Endothelial cell (in vitro differentiated cells): Measurements from ENCODE around the gene ZNF792. TPM values are rescaled to one million over a fixed set of nuclear protein-coding genes. Genes with fewer than 3 reads are reported as not detected.
A peak's percentile ranks its signal among the peaks of the same experiment; 100 is the strongest.

Experiments
- DNase-seq: peaks from one replicate; pipeline ENCODE4 v3.0.0; 2021; ENCODE audit warnings: low spot score
- H3K27ac Mint-ChIP-seq: one replicate; pipeline ENCODE4 v1.8.0; 2021; ENCODE audit warnings: mixed read lengths, inconsistent platforms; ENCODE audit not compliant: unreplicated experiment
- H3K27me3 Mint-ChIP-seq: one replicate; pipeline ENCODE4 v1.8.0; 2021; ENCODE audit warnings: mild to moderate bottlenecking, moderate library complexity, mixed read lengths, inconsistent platforms; ENCODE audit not compliant: unreplicated experiment
- H3K36me3 Mint-ChIP-seq: one replicate; pipeline ENCODE4 v1.8.0; 2021; ENCODE audit warnings: mild to moderate bottlenecking, low read depth, mixed read lengths, inconsistent platforms; ENCODE audit not compliant: unreplicated experiment
- H3K4me1 Mint-ChIP-seq: one replicate; pipeline ENCODE4 v1.8.0; 2021; ENCODE audit warnings: mild to moderate bottlenecking, mixed read lengths, inconsistent platforms; ENCODE audit not compliant: unreplicated experiment
- H3K4me3 Mint-ChIP-seq: one replicate; pipeline ENCODE4 v1.8.0; 2021; ENCODE audit warnings: mild to moderate bottlenecking, mixed read lengths, inconsistent platforms; ENCODE audit not compliant: unreplicated experiment
- H3K9me3 Mint-ChIP-seq: one replicate; pipeline ENCODE4 v1.8.0; 2021; ENCODE audit warnings: mixed read lengths, inconsistent platforms; ENCODE audit not compliant: unreplicated experiment
- CTCF ChIP-seq: fragments of 200-600 bp; sonication (generic); IDR thresholded peaks from one replicate; pipeline ENCODE4 v1.5.0; 2021; ENCODE audit warnings: antibody characterized with exemption; ENCODE audit not compliant: unreplicated experiment
- total RNA-seq: library from RNA; stranded (reverse); fragmentation: NEBNext Ultra II Directional; extraction: Animal tissue kit (Norgen Biotek cat#: 25700); gene quantifications from one replicate; pipeline ENCODE4 v1.2.1, GENCODE V29; 2021; ENCODE audit not compliant: unreplicated experiment

ZNF792 gene
- total RNA-seq, 1 donor from 2014 or later = 68.6 TPM

- H3K27me3 Mint-ChIP-seq = peaks cover 1% of the 10 kb centered on the region
- no peak for DNase-seq
- H3K4me3 Mint-ChIP-seq = no peak overlapping the region
- no peaks in the 10 kb centered on the region for H3K9me3 Mint-ChIP-seq
- H3K4me1 Mint-ChIP-seq = peaks cover 16% of the 10 kb centered on the region
- no peak for TF ChIP-seq CTCF
- H3K36me3 Mint-ChIP-seq = peaks cover 16% of the 10 kb centered on the region
- no peak overlapping the region for H3K27ac Mint-ChIP-seq
Observed at GRCh38 chr19:34990578-34991192, 26.7 kb upstream of the ZNF792 start.

GRCh38 chr19:34989298-34989697 is 25.3 kb upstream of the ZNF792 start:
- no peak for DNase-seq
- Mint-ChIP-seq H3K27me3 (peaks cover 3% of the 10 kb centered on the region), H3K27ac (no peak overlapping the region), H3K4me3 (no peak overlapping the region), H3K9me3 (no peaks in the 10 kb centered on the region), H3K36me3 (peaks cover 16% of the 10 kb centered on the region), H3K4me1 (peaks cover 23% of the 10 kb centered on the region)
- no peak for TF ChIP-seq CTCF

GRCh38 chr19:34988119-34988518 is 24.1 kb upstream of the ZNF792 start:
- Mint-ChIP-seq H3K4me1 (peaks cover 20% of the 10 kb centered on the region), H3K27ac (no peak overlapping the region), H3K27me3 (peaks cover 3% of the 10 kb centered on the region), H3K36me3 (peaks cover 16% of the 10 kb centered on the region), H3K9me3 (peaks cover 4% of the 10 kb centered on the region), H3K4me3 (no peak overlapping the region)
- TF ChIP-seq CTCF = no peak
- no peak for DNase-seq

- Mint-ChIP-seq H3K4me1 (peaks cover 20% of the 10 kb centered on the region), H3K27ac (peak overlapping the region; percentile 98), H3K4me3 (peak overlapping the region; percentile 87), H3K27me3 (peaks cover 3% of the 10 kb centered on the region), H3K9me3 (peaks cover 4% of the 10 kb centered on the region), H3K36me3 (peaks cover 10% of the 10 kb centered on the region)
- DNase-seq = peak; percentile 58
- no peak for TF ChIP-seq CTCF
Observed at GRCh38 chr19:34985249-34986022, 21.4 kb upstream of the ZNF792 start.

- Mint-ChIP-seq H3K36me3 (peaks cover 11% of the 10 kb centered on the region), H3K4me3 (no peak overlapping the region), H3K9me3 (peaks cover 4% of the 10 kb centered on the region), H3K27ac (no peak overlapping the region), H3K4me1 (peaks cover 18% of the 10 kb centered on the region), H3K27me3 (peaks cover 2% of the 10 kb centered on the region)
- TF ChIP-seq CTCF = no peak
- no peak for DNase-seq
Observed at GRCh38 chr19:34984287-34984686, 20.3 kb upstream of the ZNF792 start.
